Endothelial cell of umbilical vein (primary cell): ENCODE measurements around the gene DNAI2. TPM values are rescaled to one million over a fixed set of nuclear protein-coding genes. Genes with fewer than 3 reads are reported as not detected.

Experiments
- BruUV-seq: library from RNA; stranded (reverse); fragments of 400-500 nt; replicated peaks from 2 replicates; lab custom pipeline; 2021; lab: Mats Ljungman, UMichigan
- CTCF ChIA-PET: fragments of 300-600, 350-600 bp; sonication (Branson Sonifier 250); formaldehyde crosslinking; loops from one replicate; lab custom pipeline; 2021; ENCODE audit warnings: antibody characterized with exemption, inconsistent platforms; lab: Charles Lee
- POLR2A ChIA-PET: fragments of 300-600, 350-600 bp; sonication (Branson Sonifier 250); formaldehyde crosslinking; loops from one replicate; lab custom pipeline; 2021; ENCODE audit warnings: antibody characterized with exemption, inconsistent platforms; lab: Charles Lee
- DNase-seq: peaks from one replicate; pipeline ENCODE4 v3.0.0-alpha.2; 2011; ENCODE audit warnings: low read depth, low spot score
- FAIRE-seq: peaks from 2 replicates; lab custom pipeline; 2011; peaks lifted over from hg19 to GRCh38; lab: Jason Lieb, UNC
- H2AFZ ChIP-seq: 2 replicates; pipeline ENCODE4 v1.6.0; 2012; ENCODE audit warnings: low read depth, low read length, control low read depth, inconsistent platforms
- H3K27ac ChIP-seq: 2 replicates; pipeline ENCODE4 v1.5.1; 2011; ENCODE audit warnings: low read depth, mild to moderate bottlenecking, control low read depth, low read length, moderate library complexity; ENCODE audit not compliant: insufficient read depth
- H3K27me3 ChIP-seq, 2 experiments: 2 replicates each; pipeline versions ENCODE4 v1.6.0 to v1.6.1; 2011; ENCODE audit warnings: low read length in 2 of 2, mixed read lengths in 1 of 2; ENCODE audit not compliant: control insufficient read depth in 2 of 2, insufficient read depth in 2 of 2
- H3K36me3 ChIP-seq, 2 experiments: 2 replicates in 1 of 2; 3 replicates in 1 of 2; pipeline ENCODE4 v1.5.1; 2011; ENCODE audit warnings: low read length in 2 of 2, mild to moderate bottlenecking in 1 of 2, moderate library complexity in 1 of 2; ENCODE audit not compliant: control insufficient read depth in 2 of 2, insufficient read depth in 2 of 2; ENCODE audit errors: extremely low read depth in 1 of 2
- H3K4me1 ChIP-seq: 3 replicates; pipeline ENCODE4 v1.5.1; 2011; ENCODE audit warnings: mild to moderate bottlenecking, low read length; ENCODE audit not compliant: control insufficient read depth, insufficient read depth; ENCODE audit errors: extremely low read depth
- H3K4me2 ChIP-seq: 2 replicates; pipeline ENCODE4 v1.6.1; 2011; ENCODE audit warnings: low read length, control low read depth, mixed read lengths; ENCODE audit not compliant: insufficient read depth
- H3K4me3 ChIP-seq, 3 experiments: fragments of 200-600 bp in 1 of 3; sonication (generic), shearing (Covaris generic) in 1 of 3; replicated peaks in 1 of 3; 2 replicates each; pipeline ENCODE4 v1.5.1; 2011 to 2016; ENCODE audit warnings: control low read depth in 3 of 3, low read length in 3 of 3, mild to moderate bottlenecking in 2 of 3, inconsistent platforms in 1 of 3, low read depth in 1 of 3, moderate library complexity in 1 of 3; ENCODE audit not compliant: insufficient read depth in 1 of 3
- H3K79me2 ChIP-seq: 2 replicates; pipeline ENCODE4 v1.6.0; 2012; ENCODE audit warnings: low read length, inconsistent platforms; ENCODE audit not compliant: control insufficient read depth, insufficient read depth
- H3K9ac ChIP-seq: replicated peaks from 2 replicates; pipeline ENCODE3; 2011; ENCODE audit warnings: low read length, control low read depth; ENCODE audit not compliant: insufficient read depth; ENCODE audit errors: extremely low read depth
- H3K9me1 ChIP-seq: replicated peaks from 3 replicates; pipeline ENCODE4 v1.6.0; 2011; ENCODE audit warnings: mild to moderate bottlenecking, low read length; ENCODE audit not compliant: control insufficient read depth, insufficient read depth; ENCODE audit errors: extremely low read depth
- H3K9me3 ChIP-seq: replicated peaks from 2 replicates; pipeline ENCODE4 v1.5.1; 2012; ENCODE audit warnings: low read length, inconsistent platforms; ENCODE audit not compliant: control insufficient read depth, insufficient read depth
- H4K20me1 ChIP-seq: replicated peaks from 2 replicates; pipeline ENCODE3; 2011; ENCODE audit warnings: mild to moderate bottlenecking, low read length; ENCODE audit not compliant: control insufficient read depth, insufficient read depth; ENCODE audit errors: extremely low read depth
- CTCF ChIP-seq, 2 donors: IDR thresholded peaks; 1 replicate in 1 of 2; 2 replicates in 1 of 2; pipeline ENCODE4 v1.5.1; 2011; ENCODE audit warnings: low read length in 2 of 2, mild to moderate bottlenecking in 2 of 2, moderate library complexity in 2 of 2, control low read depth in 1 of 2, inconsistent platforms in 1 of 2, low read depth in 1 of 2; ENCODE audit not compliant: insufficient read depth in 1 of 2; ENCODE audit errors: extremely low read depth in 1 of 2
- EZH2 ChIP-seq: IDR thresholded peaks from 2 replicates; pipeline ENCODE4 v1.6.1; 2012; ENCODE audit warnings: borderline replicate concordance, low read depth, mild to moderate bottlenecking, moderate library complexity, low read length, inconsistent platforms; ENCODE audit not compliant: severe bottlenecking
- FOS ChIP-seq: IDR thresholded peaks from 2 replicates; pipeline ENCODE4 v1.6.1; 2011; ENCODE audit warnings: mild to moderate bottlenecking, low read length, moderate library complexity, borderline replicate concordance; ENCODE audit not compliant: insufficient read depth
- GATA2 ChIP-seq: IDR thresholded peaks from 2 replicates; pipeline ENCODE4 v1.7.0; 2011; ENCODE audit warnings: low read depth, mild to moderate bottlenecking, moderate library complexity, mixed read lengths, low read length; ENCODE audit not compliant: insufficient read length, insufficient read depth
- JUN ChIP-seq: IDR thresholded peaks from 2 replicates; pipeline ENCODE4 v1.6.1; 2011; ENCODE audit warnings: borderline replicate concordance, low read depth; ENCODE audit not compliant: insufficient read length, insufficient read depth
- MAX ChIP-seq: IDR thresholded peaks from 2 replicates; pipeline ENCODE4 v1.6.1; 2011; ENCODE audit not compliant: insufficient read depth, insufficient read length
- MYC ChIP-seq: IDR thresholded peaks from one replicate; pipeline ENCODE4 v1.6.1; 2011; ENCODE audit warnings: mild to moderate bottlenecking, low read depth, low read length
- POLR2A ChIP-seq: IDR thresholded peaks from 2 replicates; pipeline ENCODE4 v1.6.1; 2012; ENCODE audit warnings: low read depth, mild to moderate bottlenecking, control low read depth, low read length
- POLR2AphosphoS5 ChIP-seq: IDR thresholded peaks from 2 replicates; pipeline ENCODE4 v1.6.1; 2012; ENCODE audit warnings: low read depth, mild to moderate bottlenecking, control low read depth, low read length, moderate library complexity; ENCODE audit not compliant: insufficient read depth
- dilution Hi-C: fragments of 300-500 bp; cut with MboI; formaldehyde crosslinking; loops from one replicate; pipeline ENCODE4 v1.15.0; 2019; ENCODE audit warnings: low sequenced_read_pairs; ENCODE audit not compliant: extremely low pct_ligation_motif_present
- intact Hi-C: fragments of 100-400 bp; cut with micrococcal nuclease; formaldehyde crosslinking; loops from one replicate; pipeline ENCODE4 v1.10.0; 2022
- polyA plus RNA-seq, 4 experiments: library from polyadenylated mRNA; depleted of rRNA in 3 of 4; stranded (reverse) in 3 of 4; unstranded in 1 of 4; fragments of >200 nt; gene quantifications; 2 replicates each; pipeline versions ENCODE4 v1.2.1 to v1.2.3, GENCODE V29; 2011 to 2012; ENCODE audit warnings: missing spikeins in 1 of 4
- total RNA-seq: library from RNA; stranded (reverse); gene quantifications from 2 replicates; pipeline ENCODE4 v1.2.3, GENCODE V29; 2021

DNAI2 gene
- total and polyA plus RNA-seq, 2 donors (not counting 3 experiments of a cell fraction or from before 2014, with no cell fraction given): not detected

GRCh38 chr17:74344658-74345057, 70.6 kb downstream of the DNAI2 start:
- ChIA-PET POLR2A (no interaction called here), CTCF (no interaction called here)
- FAIRE-seq (no peak), DNase-seq (no peak)
- Histone ChIP-seq H3K9me1 (no peaks in the 10 kb centered on the region), H3K36me3 (no peaks in the 10 kb centered on the region), H3K27me3 (no peaks in the 10 kb centered on the region), H2AFZ (no peak overlapping the region), H3K4me2 (no peak overlapping the region), H4K20me1 (no peaks in the 10 kb centered on the region), H3K9me3 (no peaks in the 10 kb centered on the region), H3K27ac (no peak overlapping the region), H3K4me1 (peaks cover 10% of the 10 kb centered on the region), H3K4me3 (no peak overlapping the region), H3K9ac (no peak overlapping the region), H3K79me2 (no peaks in the 10 kb centered on the region)
- no TSS peak for BruUV-seq
- dilution Hi-C loops: no loop called here
- intact Hi-C loops: no loop called here
- TF ChIP-seq MYC (no peak), JUN (no peak), POLR2A (no peak), GATA2 (no peak), CTCF (IDR thresholded peaks at IDR 0.05; ENCODE audit: extremely low read depth in 1 of 2, insufficient read depth in 1 of 2, low read depth in 1 of 2, low read length in 2 of 2) (no peak), MAX (no peak), FOS (no peak), POLR2AphosphoS5 (no peak), EZH2 (no peak)
